Activated CD8-positive, alpha-beta memory T cell treated with anti-CD3 and anti-CD28 coated beads for 36 hours (primary cell): ENCODE data around the gene SPP1. TPM values are rescaled to one million over a fixed set of nuclear protein-coding genes. Genes with fewer than 3 reads are reported as not detected.

ENCODE experiments used
- CTCF ChIA-PET: fragments of 350-600 bp; sonication (Branson Sonifier 250); formaldehyde crosslinking; loops from one replicate; lab custom pipeline; 2021; ENCODE audit warnings: antibody characterized with exemption; lab: Charles Lee
- POLR2A ChIA-PET: fragments of 350-600 bp; sonication (Branson Sonifier 250); formaldehyde crosslinking; loops from one replicate; lab custom pipeline; 2021; ENCODE audit warnings: antibody characterized with exemption; lab: Charles Lee
- total RNA-seq, 2 experiments: library from RNA; stranded (reverse); gene quantifications; one replicate each; pipeline ENCODE4 v1.2.3, GENCODE V29; 2021

SPP1 gene
- total RNA-seq, 2 experiments from 2014 or later, result not detected

DNA sequence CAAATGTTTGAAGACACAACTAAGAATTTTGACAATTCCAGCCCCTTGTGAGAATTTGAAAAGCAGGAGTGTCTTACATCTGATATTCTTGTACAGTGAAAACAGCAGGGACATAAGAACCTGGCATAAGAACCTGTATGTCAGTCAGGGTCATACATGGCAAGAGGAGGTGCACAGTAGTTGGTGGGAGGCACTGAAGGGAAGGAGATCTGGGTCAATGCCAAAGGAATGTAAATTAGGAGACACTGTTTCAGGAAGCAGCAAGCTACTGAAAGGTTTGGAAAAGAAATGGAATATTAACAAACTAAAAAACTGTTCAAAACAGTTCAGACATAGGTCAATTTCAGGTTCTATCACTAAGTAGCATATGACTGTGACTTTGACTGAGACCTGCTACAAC, 25.0 kb upstream of the SPP1 start:
- ChIA-PET POLR2A (no interaction called here), CTCF (no interaction called here)

DNA sequence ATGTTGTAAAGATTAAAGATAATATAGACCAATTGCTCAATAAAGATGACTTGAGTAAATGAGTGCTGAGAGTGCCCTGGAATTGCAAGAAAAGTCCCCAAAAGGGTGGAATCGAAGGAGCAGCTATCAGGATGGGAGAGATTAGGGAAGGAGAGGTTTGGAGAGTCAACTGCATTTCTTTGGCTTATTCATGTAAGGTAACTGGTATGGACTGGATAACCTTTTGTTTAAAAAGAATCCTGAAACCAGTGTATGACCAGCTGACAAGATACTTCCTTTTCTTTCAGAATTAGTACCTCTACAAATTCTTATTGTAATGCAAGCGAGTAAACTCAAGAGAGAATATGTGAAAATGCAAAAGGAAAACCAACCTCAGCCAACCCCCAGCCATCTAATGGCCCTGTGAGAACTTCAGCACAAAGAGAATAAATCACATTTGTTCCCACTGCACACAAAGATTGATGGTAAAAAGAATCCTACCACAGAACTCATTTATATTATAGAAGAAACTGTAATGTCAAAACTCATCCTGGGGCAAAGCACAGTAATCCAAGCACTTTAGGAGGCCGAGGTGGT, 24.5 kb upstream of the SPP1 start:
- ChIA-PET CTCF (no interaction called here), POLR2A (no interaction called here)

DNA sequence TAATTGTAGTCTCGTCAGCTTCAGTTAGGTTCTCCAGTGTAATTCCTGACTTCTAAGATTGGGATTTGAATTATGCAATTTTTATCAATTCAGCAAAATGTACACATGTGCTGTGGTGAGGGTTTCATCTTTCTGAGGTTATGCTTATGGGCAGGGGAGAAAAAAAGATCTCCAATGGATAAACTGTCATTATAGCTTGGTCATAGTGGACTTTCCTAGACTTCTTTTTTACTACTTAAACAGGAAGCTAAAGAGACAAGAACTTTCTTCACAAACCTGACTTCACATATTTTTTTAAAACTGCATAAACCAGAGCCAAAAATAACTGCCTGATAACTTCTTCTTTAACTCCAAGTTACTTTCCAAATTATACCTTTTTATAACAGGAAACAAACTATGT, 21.7 kb upstream of the SPP1 start:
- CTCF ChIA-PET, result no interaction called here

DNA sequence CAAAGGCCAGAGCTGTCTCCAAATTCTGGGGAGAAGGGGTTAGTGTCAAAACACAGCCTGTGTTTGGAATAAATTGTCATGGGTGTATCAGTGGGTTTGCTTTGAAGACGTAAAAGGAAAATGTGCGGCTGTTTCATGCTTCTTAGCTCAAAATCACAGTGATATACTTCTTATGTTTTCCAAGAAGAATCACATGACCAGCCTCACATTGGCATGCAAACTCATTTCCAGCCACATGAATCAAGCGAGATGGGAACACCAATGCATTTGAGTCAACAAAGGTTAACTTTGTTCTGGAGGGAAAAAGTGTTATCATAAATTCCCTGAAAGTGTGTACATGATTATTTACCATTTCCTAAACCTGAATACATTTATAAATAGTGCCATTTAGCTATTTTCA, 19.0 kb upstream of the SPP1 start:
- ChIA-PET CTCF (no interaction called here), POLR2A (no interaction called here)

More for the DNA sequence above, 21.7 kb upstream of the SPP1 start:
- POLR2A ChIA-PET, result no interaction called here

DNA sequence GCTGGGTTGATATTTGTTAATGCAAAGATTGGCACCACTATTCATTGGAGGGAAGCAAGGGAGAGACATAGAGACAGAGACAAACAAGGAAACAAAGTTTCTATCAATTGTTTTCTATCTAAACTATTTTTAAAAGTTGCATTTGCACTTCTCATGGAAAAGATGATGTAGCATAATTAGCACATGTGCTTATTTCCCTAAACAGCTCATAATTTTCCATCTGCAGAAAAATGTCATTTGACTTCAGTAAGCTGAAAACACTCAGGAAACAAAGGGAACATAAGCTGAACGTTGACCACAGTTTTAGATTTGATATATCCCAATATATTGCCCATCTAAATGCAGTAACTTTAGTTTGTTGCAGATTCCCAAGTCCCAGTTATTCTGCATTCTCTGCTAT, 18.5 kb upstream of the SPP1 start:
- POLR2A ChIA-PET, result no interaction called here
- CTCF ChIA-PET, result no interaction called here

DNA sequence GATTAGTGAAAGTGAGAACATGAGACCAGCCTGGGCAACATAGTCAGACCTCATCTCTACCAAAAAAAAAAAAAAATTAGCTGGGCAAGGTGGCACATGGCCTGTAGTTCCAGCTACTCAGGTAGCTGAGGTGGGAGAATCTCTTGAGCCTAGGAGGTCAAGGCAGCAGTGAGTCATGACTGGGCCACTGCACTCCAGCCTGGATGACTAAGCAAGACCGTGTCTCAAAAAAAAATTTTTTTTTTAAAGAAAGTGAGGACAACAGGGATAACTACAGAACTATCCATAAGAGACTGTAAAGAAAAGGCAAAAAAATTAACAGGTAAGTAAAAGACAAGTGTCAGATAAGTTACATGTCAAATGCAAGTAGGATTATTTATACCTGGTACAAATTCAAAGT, 13.5 kb upstream of the SPP1 start:
- POLR2A ChIA-PET, result no interaction called here
- CTCF ChIA-PET, result no interaction called here

DNA sequence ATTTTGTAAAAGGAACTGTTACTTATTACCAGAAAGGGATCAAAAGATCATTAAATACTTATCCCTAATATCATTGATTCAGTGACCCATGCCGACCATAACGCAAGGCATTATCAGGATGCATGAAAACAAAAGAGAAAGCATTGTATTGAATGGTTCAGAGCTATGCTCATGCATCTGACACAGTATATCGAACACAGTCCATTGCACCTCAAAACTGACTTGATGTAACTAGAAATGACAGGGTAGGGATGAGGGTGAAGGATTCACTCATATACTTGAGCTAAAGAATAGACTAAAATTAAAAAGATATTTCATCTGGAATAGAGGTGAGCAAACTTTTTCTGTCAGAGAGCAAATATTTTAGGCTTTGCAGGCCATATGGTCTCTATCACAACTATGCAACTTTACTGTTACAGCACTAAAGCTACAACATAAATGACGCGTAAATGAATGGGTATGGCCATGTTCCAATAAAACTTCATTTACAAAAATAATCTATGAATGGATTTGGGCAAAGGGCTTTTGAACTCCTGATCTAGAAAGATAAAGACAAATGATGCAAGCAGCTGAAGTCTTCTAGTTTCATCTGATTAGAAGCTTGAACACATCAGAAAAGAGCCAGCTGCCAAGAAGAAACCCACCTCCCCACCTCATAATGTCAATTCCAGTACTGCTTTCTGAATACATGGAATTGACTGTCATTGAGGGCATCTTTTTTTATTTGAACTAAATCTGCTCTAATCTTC, 12.9 kb upstream of the SPP1 start:
- POLR2A ChIA-PET, result no interaction called here
- CTCF ChIA-PET, result no interaction called here

DNA sequence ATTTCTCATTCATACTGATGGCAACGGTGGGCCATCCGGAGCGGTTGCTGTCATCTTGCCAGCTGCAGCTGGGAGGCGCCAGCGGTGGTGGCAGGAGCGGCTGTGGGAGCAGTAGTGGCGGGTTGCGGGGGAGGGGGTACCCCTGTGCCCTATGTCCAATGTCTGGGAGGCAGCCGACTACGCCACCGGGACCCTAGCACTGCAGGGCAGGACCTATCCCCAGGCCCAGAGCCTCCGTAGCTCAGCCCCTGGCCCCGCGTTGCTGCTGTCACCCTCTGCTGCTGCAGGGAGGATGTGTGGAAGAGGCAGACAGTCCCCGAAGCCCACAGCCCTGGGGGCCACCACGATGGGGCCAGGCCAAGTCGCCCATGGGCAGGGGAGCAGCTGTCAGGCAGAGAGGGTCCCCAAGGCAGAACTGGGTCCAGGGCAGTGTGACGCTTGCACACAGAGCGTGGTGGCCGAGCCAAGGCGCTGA, 10.0 kb upstream of the SPP1 start:
- POLR2A ChIA-PET, result no interaction called here
- CTCF ChIA-PET, result no interaction called here

DNA sequence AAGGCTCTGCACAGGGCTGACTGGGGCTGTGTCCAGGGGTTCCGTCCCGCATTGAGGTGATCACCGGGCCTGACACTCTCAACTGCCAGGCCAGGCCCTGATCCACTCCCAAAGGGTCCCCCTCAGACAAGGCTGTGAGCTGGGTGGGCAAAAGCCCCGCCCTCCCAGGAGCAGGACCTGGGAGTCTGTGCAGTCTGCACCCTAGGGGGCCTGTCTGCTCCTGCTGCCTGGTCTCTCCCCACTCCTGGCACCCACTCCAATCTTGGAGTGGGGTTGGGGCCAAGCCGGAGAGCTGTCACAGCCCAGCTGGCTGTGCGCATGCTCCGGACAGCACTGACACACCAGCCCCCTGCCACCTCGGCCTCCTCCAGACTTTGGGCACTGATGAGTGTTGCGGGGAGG, 9.4 kb upstream of the SPP1 start:
- CTCF ChIA-PET, result no interaction called here

DNA sequence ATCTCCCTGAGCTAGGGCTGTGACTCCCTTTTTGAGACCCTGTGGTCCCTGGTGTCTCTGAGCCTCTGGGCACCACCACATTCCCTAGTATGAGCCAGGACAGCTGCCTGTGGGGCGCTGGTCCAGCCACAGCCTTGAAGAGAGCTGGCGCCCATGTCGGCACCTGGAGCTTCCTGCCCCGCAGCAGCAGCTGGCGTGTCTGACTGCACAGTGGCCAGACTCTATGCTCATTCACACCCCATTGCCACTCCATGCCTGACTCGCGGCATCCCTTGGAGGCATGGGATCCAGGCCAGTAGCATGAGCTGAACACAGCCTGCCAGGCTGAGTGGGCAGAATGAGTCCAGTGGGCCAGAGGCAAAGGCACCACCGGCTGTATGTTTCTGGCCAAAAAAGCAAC, 8.3 kb upstream of the SPP1 start:
- ChIA-PET POLR2A (no interaction called here), CTCF (no interaction called here)

More for the DNA sequence above, 9.4 kb upstream of the SPP1 start:
- POLR2A ChIA-PET, result no interaction called here

DNA sequence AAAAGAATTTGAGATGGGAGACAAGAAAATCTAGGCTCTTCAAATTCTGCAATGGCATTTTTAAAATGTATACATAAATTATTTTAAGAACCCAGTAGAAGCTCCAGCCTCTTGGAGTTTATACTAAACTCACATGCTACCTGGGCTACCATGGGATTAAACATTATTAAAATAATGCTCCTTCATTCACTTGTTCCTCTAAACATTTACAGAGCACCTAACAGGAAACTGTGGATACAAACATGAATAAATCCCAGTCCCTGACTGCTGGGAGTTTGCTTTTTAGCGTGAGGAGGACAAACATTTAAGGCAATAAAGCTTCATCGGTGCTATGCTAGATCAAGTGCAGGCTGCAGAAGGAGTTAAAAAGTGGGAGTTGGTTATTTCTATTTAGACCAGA, 5.4 kb upstream of the SPP1 start:
- POLR2A ChIA-PET, result no interaction called here
- CTCF ChIA-PET, result no interaction called here

DNA sequence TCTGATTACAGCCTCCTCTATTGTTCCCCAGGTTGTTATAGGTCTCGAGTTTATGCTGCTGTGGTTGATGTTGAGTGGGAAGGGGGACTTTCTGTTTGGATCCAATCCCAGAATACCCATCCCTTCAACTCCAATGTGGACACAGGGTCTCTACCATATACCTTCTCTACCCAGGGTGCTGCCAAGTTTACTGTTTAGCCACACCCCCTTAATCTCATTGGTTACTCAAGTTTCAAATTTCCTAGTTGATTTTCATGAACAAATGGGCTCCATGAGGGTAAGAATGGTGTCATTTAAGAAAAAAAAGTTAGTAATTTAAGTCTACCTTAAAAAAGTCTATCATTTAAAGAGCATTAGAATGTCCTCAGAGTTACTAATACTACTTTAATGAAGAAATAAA, 3.6 kb upstream of the SPP1 start:
- POLR2A ChIA-PET, result no interaction called here
- CTCF ChIA-PET, result no interaction called here

DNA sequence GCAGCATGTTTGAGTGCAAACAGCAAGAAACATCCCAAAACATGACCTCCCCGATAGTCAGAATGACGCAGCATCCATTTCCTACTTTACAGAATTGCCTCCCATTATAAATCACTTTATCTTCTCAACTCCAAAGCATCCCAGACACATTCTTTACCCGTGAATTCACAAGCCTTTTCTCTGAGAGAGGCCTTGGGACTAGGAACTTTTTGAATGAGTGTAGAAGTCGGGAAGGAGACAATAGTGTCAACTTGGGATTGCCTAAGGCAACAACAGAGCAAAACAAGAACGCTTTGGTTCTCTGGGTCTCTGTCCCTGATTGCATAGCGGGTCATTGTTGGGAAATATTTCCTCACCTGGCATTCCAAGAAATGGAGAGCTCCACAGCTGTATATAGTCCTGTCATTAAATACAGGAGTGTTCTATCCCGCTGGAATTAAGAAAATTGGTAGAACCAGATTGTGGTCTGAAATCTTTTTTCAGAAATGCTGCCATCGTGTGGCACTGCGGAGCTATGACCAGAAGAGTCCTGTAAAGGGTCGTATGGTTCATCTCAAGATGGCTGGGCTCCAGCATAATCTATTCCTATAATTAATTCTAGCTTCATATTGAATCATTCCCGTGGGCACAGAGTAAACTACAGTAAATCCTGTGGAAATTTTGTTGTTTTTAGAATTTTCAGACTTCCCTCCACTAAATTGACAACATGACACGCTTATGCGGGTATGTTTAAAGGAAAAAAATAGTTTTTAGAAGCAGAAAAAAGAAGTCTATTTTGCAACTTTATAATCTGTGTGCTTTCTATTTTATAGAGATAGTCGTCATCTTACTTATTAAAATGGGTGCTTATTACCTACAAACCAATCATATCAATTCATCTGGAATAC, 2.0 kb upstream of the SPP1 start:
- ChIA-PET CTCF (interaction anchor here (0.9 to 1.1 kb wide), 4 partner anchors 13 to 542 kb away, joined by 3 read pairs; no protein-coding TSS in a partner anchor), POLR2A (no interaction called here)

DNA sequence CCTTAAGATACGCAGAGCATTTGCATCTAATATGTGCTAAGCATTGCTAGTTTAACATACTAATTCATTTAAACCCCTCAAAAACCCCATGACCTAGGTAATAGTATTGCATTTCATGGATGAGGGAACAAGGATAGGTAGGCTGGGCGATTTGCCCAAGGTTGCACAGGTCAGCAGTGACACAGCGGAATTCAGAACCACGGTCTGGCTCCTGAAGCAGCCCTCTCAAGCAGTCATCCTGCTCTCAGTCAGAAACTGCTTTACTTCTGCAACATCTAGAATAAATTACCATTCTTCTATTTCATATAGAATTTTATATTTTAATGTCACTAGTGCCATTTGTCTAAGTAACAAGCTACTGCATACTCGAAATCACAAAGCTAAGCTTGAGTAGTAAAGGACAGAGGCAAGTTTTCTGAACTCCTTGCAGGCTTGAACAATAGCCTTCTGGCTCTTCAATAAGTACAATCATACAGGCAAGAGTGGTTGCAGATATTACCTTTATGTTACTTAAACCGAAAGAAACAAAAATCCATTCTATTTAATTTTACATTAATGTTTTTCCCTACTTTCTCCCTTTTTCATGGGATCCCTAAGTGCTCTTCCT, 555 bp upstream of the SPP1 start:
- POLR2A ChIA-PET, result no interaction called here
- CTCF ChIA-PET, result no interaction called here

DNA sequence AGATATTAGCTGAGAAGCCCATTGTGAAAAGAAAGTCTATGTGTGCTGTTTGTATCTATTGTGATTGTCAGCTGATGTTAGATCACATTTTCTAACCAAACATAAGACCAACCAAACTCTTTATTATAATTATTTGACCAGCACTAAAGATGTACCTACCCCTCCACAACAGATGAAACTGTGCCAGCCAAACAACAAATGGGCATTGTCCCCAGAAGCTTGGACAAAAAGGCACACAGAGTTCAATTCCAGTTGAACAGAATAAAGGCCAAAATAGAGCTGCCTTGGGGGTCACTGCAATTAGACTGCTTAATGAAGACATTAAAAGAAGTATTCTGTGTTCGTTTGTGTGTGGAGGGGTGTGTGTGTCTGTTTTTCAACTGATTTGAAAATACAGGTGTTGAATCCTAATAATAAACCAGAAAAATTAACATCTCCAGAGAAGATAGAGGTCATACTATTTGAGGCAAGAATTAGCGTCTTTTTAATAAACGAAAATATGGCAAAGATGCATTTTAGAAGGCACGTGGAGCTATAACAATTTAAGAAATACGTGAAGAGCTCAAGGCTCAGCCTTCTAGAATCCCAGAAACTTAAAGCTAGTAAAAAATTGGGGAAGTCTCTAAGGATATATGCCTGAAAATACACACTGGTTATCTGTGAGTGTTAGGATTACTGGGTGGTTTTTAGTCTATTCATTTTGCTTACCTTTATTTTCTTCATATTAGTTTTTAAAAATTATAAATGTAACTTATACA, 2.2 kb downstream of the SPP1 start:
- POLR2A ChIA-PET, result no interaction called here

DNA sequence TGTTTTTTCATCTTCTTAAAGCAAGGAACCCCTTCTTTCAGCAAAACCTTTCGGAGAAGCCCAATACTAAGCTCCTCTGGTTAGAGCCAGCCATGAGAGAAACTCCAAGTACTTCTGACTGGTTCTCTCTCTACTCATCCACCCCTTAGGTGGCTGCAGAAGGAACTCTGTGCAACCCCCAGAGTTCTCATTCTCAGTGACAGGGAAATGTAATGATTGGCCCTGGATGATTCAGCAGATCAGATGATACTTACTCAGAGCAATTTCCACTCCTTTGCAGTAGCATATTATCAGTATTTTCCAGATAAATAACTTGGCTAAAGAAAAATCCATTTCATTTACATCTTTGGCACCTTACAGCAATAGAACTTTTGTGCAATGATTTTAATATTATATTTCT, 3.2 kb downstream of the SPP1 start:
- ChIA-PET CTCF (no interaction called here), POLR2A (no interaction called here)

More for the DNA sequence above, 2.2 kb downstream of the SPP1 start:
- CTCF ChIA-PET, result no interaction called here

DNA sequence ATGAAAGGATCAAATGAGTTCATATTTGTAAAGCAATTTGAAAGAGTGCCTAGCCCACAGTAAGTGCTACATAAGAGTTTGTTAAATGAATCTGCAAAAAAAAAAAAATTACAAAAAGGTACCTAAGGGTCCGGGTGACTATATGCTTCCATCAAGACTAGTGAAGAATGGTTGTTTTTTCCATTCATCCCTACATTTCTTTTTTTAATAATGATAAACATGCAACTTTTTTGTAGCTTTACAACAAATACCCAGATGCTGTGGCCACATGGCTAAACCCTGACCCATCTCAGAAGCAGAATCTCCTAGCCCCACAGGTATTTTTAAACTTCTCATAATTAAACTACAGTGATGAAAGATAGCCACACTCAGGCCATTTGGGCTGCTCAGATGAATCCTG, 4.3 kb downstream of the SPP1 start:
- ChIA-PET POLR2A (no interaction called here), CTCF (no interaction called here)

DNA sequence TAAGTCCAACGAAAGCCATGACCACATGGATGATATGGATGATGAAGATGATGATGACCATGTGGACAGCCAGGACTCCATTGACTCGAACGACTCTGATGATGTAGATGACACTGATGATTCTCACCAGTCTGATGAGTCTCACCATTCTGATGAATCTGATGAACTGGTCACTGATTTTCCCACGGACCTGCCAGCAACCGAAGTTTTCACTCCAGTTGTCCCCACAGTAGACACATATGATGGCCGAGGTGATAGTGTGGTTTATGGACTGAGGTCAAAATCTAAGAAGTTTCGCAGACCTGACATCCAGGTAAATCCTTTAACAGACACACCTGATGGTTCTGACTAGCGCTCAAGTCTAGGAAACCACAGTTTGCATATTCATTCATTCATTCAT, 6.0 kb downstream of the SPP1 start:
- POLR2A ChIA-PET, result no interaction called here
- CTCF ChIA-PET, result no interaction called here

DNA sequence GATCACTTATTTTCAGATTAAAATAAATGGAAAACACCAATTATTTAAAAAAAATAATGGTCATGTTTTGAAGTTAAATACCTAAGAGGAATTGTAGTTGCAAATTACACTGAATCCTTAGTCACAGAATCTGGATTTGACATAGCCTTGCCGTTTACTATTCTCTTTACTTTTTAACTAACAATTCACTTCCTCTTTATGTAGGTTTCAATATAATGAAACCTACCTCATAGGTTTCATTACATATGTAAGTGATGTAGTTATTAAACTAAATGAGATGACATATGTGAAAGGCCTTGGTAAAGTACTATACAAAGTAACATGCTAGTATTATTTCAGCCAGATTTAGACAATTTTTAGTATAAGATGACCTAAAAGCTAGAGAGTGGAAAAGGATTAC, 6.5 kb downstream of the SPP1 start:
- ChIA-PET POLR2A (no interaction called here), CTCF (no interaction called here)
